HG03139 (cell line): Measurements from ENCODE around the gene NEURL3.
"Not testable (repeated sequence)": the region's sequence is repeated elsewhere in the genome, so short reads cannot be mapped to it uniquely, and the experiment has no call there.

ENCODE experiments used
- ATAC-seq: cut with Tn5 transposase; IDR thresholded peaks from one replicate; pipeline ENCODE4 v1.9.1; 2021; ENCODE audit not compliant: unreplicated experiment

The NEURL3 gene, protein sequence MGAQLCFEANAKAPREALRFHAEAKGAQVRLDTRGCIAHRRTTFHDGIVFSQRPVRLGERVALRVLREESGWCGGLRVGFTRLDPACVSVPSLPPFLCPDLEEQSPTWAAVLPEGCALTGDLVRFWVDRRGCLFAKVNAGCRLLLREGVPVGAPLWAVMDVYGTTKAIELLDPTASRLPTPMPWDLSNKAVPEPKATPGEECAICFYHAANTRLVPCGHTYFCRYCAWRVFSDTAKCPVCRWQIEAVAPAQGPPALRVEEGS

DNA sequence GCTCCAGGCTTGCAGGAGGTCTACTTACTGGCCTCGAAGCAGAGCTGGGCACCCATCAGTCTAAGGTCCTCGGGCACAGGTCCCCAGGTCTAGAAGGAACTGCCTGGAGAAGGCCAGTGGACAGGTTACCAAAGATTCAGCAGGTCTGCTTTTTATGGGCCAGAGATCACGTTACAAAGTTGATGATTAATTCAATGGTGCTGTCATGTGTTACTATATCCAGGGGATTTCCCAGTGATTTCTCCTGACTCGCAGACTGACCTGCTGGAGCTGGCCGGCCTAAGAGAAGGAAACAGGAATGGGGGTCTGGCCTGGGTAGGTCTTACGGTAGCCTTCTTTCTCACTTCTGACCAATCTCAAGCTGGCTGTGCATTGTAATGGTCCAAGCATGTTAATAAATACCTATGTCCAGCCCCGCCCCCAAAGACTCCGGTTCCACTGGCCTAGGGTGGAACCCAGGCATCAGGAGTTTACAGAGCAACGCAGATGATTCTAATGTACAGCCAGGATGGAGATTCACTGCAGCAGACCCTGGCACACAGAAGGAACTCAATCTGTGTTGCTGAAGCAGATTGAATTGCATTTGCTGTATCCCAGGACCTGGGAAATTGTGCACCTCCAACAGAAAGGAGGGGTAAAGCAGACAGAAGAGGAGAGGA lies at the start of gene NEURL3:
NEURL3 (minus strand) TSS at position 127 of the 659 bp plus-strand sequence; CDS start at position 56, 71 bp downstream.
- no peak for ATAC-seq

DNA sequence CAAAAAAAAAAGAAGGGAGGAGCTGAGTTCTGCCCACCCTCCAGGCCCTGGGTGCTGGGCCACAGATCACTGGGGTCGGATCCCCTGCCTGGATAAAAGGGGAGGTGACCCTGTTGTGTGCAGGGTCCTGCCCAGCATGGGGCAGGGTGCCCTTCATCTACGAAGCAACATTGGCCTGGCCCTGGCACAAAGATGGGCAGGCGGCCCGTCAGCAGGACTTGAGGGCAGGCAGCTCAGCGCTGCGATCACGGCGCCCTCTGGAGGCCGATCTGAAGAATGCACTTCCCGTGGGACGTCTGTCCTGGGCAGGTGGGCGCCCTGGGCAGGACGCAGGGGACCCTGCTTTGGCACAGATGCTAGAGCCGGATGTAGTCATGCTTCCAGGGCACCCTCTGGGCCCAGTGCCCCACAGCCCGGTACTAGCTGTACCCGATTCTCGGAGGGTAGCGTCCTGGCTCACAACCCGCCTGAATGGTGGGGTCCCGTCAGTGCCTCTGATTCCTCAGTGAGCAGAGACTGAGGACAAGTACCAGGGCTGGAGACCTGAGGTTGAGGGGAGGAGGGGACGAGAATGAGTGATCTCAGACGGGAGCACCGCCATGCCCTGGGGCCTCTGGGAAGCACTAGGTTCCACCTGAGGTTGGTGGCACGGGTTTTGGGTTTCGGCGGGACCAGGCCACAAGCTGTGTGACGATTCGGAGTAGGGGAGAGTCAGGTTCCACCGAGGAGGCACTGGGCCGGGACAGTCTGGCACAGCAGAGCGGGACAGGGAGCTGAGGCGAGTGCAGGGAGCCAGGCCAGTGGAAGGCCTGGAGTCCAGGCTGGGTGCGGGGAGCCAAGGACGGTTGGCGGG lies 49.4 kb upstream of the NEURL3 start:
- ATAC-seq = no peak

DNA sequence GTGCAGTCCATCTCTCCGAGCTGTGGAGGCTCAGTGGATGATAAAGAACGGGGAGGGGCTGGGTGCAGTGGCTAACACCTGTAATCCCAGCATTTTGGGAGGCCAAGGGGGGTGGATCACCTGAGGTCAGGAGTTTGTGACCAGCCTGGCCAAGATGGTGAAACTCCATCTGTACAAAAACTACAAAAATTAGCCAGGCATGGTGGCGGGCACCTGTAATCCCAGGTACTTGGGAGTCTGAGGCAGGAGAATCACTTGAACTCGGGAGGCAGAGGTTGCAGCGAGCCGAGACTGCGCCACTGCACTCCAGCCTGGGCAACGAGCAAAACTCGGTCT lies 48.8 kb upstream of the NEURL3 start:
- ATAC-seq = not testable (repeated sequence)

DNA sequence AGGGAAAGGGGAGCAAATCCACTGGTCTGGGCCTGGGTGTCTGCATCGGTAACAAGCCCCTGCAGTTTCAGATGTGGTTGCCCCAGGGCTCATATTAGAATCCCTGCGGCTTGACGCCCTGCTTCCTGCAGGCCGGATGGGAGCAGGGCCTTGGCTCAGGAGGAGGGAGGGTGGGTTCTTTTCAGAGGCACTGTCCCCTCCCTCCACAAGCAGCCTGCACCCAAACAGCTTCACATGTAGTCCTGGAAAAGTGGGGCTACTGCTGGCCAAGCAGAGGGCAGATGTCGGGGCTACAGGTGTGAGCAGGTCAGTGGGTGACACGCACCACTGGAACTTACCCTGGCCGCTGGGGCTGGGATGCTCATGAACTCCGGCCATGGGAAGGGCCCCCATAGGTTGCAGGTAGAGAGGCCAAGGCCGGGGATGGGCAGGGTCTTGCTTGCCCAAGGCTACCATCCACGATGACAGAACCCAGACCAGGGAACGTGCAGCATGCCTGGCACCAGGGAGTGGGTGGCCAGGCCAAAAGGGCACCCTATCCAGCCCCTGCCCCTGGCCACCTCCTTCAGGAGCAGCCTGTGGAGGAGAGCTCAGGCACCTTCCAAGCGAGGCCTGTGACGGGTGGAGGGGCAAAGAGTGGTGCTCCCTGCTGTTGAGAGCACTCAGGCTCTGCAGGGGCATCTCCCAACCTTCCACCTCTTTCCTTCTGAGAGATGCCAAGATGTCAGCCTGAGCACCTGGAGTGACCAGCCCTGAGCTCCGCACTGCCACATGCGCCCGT lies 48.2 kb upstream of the NEURL3 start:
- no peak for ATAC-seq

DNA sequence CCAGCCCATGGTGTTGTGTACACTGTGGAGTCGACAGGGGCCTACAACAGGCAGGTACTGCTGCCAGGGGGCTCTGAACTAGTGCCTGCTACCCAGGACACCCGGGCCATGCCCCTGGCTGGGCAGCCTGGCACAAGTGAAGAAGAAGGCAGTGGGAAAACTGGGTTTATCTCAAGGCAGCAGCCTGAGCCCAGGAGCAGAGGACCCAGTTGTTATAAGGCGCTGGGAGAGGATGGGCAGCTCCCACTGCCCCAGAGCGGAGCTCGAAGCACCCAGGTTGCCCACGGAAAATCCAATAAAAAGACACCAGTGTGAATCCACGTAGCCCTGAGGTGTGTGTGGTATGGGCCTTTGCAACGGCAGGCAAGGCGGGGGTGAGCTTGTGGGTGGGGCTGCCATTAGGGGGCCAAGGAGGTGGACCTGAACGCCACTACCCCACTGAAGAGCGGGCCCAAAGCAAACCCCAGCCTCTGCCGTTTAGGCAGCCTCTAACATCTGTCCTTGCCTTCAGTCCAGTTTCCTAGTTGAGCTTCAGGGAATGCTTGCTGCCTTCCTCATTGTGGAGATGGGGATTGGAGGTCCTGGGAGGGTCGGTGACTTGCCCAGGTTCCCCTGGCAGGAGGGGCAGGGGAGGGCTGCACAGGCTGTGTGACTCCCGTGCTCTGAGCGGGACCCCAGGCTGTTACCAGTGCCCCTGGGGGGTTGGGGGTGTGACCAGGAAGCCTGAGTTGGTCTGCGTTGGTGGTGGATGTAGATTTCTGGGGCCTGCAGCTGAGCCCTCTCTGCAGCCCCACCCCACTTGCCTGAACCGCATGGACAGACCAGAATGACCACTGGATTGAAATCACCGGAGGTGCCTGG lies 47.4 kb upstream of the NEURL3 start:
- no peak for ATAC-seq

DNA sequence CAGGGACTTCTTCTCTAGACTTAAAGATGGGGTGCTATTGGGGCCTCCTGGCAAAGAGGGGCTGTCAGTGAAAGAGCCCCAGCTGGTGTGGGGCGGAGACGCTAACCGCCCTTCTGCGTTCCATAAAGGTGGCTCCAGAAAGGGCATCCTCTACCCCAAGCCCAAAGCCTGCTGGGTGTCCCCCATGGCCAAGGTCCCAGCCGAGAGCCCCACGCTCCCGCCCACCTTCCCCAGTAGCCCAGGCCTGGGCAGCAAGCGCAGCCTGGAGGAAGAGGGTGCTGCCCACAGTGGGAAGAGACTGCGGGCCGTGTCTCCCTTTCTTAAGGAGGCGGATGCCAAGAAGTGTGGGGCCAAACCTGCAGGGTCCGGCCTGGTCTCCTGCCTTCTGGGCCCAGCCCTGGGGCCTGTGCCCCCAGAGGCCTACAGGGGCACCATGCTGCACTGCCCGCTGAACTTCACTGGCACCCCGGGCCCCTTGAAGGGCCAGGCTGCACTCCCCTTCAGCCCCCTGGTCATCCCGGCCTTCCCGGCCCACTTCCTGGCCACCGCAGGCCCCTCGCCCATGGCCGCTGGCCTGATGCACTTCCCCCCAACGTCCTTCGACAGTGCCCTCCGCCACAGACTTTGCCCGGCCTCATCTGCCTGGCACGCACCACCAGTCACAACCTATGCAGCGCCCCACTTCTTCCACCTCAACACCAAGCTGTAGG lies 46.6 kb upstream of the NEURL3 start:
- no peak for ATAC-seq

DNA sequence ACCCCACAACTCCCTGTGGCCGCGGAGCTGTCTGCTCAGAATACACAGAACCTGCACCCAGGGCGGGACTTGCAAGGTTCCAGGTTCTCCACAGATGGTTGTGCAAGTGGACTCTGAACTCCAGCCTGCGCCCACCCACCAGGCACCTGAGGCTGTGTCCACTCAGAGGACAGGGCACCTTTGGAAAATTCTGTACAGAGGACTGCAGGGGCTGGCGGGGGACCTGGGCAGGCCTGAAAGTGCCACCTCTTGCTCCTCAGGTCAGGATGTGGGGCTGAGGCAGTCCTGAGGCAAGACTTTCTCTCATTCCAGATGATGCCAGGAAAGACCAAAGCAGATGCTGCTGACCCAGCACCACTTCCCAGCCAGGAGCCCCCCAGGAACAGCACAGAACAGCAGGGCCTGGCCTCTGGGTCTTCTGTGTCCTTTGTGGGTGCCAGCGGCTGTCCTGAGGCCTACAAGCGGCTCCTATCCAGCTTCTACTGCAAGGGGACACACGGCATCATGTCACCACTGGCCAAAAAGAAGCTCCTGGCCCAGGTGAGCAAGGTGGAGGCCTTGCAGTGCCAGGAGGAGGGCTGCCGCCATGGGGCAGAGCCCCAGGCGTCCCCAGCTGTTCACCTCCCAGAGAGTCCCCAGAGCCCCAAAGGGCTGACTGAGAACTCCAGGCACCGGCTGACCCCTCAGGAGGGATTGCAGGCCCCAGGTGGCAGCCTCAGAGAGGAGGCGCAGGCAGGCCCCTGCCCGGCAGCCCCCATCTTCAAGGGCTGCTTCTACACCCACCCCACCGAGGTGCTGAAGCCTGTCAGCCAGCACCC lies 45.8 kb upstream of the NEURL3 start:
- no peak for ATAC-seq

DNA sequence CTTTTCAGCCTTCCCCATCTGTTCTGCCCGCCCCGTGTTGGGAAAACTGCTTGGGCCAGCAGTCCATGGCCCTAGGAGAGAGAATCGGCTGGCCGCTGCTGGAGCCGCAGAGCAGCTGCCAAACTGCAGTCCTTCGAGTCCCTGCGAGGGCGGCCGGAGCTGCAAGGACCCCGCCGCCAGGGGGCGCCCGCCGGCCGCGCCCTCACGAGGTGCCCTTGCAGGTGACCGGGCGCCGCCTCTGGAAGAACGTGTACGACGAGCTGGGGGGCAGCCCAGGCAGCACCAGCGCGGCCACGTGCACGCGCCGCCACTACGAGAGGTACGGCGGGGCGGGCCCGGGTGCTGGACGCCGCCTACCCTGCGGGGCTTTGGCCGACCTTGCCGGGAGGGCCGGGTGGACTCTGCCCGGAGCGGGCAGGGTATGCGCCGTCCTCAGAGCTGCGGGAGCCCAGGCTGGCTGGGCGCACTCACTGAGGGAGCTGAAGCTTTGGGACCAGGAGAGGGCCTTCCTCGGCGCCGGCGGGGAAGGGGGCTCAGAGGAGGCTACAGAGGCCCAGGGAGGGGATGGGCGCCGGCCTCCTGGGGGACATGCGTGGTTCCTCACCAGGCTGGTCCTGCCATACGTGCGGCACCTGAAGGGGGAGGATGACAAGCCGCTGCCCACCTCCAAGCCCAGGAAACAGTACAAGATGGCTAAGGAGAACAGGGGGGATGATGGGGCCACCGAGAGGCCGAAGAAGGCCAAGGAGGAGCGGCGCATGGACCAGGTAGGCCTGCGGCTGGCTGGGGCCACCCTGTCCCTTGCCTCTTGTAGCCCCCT lies 45.0 kb upstream of the NEURL3 start:
- ATAC-seq = no peak

DNA sequence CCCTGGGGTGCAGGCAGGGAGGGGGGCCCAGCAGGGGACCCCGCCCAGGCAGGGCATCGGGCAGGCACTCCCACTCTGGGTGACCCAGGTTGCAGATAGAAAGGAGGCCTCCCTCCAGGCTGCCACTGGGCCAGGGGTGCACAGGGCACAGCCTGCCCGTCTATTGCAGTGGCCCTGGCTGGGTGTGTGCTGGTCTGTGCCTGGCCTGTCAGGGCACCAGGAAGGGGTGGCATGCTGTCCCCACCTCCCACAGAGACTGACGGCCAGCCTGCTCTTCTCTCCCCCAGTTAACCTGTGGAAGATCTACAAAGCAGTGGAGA lies 44.3 kb upstream of the NEURL3 start:
- ATAC-seq = no peak

DNA sequence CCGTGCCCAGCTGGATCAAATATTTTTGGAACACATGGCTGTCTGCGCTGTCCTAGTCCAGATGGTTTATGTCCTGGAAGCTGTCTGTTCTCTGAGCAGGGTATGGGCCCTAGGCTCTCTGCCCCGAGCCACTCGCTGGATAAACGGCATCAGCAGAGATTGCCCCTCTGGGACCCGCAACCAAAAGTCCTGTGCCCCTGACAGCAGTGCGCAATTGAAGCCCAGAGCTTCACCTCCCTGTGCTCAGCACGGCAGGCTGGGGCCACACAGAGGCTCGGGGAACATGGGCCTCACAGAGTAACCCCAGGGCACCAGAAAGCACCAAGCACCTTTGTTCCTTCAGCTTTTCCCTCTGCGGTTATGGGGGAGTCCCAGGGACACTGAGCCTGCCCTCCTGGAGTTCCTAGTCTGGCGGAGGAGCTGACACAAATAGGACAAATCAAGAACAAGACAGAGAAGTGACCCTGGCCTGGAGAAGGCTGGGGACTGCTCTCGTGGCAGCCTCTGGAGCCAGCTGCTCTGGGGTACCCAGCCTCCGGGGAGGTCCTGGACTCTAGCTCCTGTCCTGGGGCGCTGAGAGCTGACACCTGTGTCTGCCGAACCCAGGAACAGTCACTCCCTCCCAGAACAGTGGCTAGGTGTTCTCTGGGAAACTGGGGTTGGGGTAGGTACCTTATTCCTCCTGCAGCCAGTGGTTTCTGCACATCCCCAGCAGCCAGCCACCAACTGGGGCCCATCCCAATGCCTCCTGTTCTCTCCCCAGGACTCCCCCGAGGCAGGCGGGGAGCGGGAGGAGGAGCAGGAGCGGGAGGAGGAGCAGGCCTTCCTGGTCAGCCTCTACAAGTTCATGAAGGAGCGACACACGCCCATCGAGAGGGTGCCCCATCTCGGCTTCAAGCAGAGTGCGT lies 43.7 kb upstream of the NEURL3 start:
- ATAC-seq = no peak

DNA sequence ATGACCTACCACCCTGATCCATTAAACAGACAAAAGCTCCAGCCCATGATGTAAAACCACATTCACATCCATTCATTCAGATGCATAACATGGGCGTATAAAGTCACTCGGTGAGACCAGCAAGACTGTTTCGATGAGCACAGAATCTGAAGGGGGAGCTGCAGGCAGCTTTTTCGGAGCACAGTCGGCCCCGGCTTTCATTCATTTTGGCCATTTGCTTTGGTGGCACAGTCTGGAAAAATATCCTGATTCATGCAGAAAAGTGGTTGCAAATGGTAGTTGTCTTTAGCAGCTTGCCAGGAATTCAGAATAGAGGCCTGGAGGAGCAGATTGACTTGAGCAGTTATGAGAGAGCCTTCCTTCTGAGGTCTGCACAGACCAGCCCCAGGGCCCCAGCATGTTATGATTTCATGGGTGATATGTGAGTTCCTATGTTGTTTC lies 42.6 kb upstream of the NEURL3 start:
- ATAC-seq = no peak

DNA sequence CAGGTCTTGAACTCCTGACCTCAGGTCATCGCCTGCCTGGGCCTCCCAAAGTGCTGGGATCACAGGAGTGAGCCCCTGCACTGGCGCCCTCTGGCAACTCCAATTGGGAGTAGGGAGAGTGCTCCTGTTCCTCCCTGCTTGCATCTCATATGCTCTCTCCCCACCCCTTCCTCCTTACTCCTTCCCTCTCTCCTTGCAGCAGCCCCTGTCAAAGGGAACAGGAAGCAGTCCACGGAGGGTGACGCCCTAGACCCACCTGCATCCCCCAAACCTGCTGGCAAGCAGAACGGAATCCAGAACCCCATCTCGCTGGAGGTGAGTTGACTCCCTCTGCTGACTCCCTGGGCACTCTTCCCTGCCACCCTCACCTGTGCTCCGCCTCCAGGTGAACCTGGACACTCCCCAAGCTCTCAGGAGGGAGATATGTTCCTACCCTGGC lies 42.1 kb upstream of the NEURL3 start:
- no peak for ATAC-seq

DNA sequence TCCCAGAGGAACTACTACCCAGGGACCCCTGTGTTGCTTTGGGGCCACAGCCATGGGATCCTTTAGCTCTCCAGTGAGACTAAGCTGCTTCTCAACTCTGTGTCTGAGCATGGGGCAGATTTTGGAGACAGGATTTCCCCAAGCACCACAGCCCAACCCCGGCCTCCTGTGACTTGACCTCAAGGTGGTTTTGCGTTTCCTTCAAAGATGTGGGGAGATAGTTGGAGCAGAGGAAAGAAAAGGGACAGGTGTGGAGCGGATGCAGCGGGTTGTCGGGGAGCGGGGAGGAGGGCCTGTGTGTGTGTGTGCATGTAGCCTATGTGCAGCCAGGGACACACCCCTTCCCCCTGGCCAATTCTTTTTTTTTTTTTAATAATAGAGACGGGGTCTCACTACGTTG lies 41.6 kb upstream of the NEURL3 start:
- no peak for ATAC-seq

DNA sequence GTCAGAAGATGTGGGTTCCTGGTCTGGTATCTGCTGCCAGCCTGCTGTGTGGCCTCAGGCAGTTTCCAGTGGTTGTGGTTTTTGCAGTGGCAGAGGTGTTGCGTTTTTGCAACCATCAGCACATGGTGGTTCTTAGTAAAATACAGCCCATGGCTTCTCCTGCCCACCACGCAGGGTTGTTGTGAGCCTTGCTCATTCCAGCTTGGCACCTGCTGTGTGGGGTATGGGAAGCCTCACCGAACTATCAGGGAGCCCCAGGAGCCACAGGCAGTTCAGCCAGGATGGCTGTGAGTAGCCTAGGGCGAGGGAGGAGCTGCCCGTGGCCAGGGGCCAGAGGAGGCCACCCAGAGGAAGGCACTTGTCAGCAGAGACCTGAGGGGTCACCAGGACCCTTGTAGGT lies 41.2 kb upstream of the NEURL3 start:
- ATAC-seq = no peak

DNA sequence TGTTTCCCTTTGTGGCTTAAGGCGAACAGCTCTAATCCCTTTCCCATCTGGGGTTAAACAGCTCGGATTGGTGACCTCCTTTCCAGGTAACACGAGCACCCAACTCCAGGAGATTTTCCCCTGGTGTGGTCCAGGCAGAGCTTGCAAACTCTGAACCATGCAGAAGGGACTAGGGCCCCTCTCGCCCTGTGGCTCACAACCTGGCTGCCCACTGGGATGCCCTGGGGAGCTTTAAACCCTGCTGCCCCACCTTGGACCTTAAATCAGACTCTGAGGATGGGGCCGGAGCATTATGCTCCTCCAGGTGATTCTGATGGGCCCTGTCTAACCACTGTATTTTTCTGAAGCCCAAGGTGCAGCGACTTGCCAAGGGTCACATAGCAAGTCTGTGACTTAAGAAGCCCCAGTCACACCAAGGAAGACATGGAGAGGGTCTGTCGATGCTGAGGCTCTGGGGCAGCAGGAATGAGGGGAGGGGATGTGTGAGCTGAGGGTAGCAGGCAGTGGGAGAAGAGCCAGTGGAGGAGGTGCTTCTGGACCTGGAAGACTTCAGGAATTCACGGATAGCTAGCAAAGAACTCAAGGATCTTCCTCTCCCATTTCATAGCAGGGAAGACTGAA lies 37.3 kb upstream of the NEURL3 start:
- no peak for ATAC-seq

DNA sequence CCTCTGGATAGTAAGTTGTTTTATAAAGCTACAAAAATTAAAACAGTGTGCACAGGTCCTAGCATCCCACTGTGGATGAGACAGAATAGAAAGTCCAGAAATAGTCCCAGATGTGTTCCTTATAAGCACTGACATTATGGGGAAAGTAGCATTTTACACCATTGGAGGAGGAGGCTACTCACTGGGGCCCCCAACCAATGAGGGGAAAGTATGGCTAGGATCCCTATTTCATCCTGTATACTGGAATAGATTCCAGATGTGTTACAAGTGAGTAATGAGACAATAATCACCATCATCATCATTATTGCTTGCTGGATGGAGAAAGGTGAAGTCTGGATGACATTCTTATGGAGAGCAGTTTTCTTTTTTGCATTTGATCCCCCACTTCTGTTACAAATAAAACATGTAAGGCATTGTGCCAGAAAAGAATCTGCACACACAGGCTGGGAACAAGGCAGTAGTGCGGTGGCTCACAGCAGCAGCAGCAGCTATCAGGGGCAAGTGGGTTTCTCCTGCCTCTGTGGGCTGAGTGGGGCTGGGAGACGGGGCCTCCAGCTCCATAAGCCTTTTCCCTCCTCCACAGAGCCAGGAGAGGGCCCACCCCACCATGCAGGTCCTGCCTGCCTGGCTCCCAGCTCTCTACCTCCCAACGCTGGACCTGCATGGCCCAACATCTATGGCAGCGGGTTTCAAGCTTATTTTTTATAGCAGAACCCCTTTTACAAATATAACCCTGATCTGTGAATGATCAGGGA lies 36.4 kb upstream of the NEURL3 start:
- no peak for ATAC-seq
